GM18519 (cell line): ENCODE data around the gene OR10H5.
"Not testable (repeated sequence)": the region's sequence is repeated elsewhere in the genome, so short reads cannot be mapped to it uniquely, and the experiment has no call there.

Experiments
- ATAC-seq: cut with Tn5 transposase; IDR thresholded peaks from one replicate; pipeline ENCODE4 v1.9.1; 2021; ENCODE audit warnings: mild to moderate bottlenecking, moderate library complexity; ENCODE audit not compliant: unreplicated experiment, low FRiP score

OR10H5 gene

DNA sequence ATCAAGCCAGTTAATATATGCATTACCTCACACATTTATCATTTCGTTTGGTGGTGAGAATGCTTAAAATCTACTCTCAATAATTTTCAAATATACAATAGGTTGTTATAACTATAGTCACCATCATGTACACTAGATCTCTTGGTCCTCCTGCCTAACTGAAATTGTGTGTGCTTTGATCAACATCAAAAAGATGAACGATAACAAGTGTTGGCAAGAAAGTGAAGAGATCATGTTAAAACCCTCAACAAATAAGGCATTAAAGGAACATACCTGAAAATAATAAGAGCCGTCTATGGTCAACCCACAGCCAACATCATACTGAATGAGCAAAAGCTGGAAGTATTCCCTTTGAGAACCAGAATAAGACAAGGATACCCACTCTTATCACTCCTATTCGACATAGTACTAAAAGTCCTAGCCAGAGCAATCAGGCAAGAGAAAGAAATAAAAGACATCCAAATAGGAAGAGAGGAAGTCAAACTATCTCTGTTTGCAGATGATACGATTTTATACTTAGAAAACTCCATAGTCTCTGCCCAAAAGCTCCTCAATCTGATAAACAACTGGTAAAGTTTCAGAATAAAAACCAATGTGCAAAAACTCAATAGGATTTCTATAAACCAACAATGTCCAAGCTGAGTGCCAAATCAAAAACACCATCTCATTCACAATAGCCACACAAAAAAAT is 55.9 kb downstream of the OR10H5 start:
- no peak for ATAC-seq

- not testable (repeated sequence) for ATAC-seq
Observed at GRCh38 chr19:15843894-15844222, 56.4 kb downstream of the OR10H5 start.

DNA sequence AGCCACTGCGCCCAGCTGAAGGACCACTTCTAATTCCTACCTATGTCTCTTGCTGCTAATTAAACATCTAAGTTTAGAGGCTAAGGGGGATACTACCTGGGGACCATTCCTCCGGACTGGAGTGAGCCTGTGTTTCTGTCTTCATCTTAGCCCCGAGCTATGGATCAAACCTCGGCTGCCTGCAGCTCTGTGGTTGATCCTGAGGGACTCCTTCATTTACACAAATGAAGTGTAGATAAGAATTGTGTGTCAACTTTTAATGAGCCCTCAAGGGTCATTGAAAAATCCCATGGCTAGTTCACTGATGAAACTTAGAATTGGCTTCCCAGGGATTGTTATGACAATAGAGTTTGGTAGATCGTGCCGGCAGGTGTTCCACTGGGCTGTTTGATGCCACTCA is 59.5 kb downstream of the OR10H5 start:
- no peak for ATAC-seq

DNA sequence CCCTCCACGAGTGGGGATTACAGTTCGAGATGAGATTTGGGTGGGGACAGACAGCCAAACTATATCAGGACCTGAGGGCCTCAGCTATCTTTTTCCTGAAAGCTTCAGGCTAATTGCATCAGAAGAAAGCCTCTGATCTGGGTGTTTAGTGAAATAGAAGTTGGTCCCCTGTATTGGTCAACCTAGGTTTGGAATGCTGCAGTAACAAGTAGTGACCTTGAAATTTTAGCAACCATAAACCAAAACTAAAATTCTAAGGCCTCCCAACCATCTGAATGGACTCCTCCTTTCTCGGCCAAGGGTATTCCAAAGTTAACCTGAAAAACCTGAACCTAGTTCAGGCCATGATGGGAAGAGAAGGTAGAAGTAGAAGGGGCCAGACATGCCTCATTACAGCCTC is 62.9 kb downstream of the OR10H5 start:
- no peak for ATAC-seq
